ENCODE data around the gene SUN5.

DNA sequence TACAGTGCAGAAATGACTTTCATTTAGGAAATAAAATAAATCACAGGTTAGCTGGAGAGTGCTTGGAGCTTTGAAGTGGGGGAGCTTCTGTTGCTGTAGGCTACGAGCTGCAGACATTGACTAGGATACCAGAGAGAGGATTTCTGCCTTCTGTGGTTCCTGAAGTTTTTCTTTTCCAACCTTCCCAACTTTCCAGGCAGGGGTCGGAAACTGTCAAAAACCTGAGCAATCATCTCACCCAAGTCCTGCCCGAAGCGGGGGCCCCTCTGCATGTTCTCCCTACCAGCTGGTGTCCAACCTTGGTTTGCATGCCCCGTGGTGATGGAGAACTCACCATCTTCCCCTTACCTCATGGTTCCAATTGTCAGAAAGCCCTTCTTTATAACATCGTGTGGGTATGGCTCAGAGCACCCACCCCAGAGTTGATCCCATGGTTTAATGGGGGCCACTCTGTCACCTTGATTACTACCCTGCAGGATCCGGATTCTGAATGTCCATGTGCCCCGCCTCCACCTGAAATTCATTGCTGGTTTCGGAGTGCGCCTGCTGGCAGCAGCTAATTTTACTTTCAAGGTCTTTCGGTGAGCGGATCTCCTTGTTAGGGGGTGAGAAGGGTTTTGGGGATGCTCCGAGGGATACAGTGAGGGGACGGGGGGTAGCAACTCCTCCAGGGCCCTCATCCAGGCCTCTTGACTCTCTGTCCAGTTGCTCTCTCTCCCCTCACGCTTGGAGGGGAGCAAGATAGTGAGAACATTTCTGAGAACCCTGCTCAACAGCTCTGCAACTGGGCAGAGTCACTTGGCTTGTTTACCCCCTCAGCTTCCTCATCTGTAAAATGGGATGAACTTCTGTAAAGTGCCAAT lies 8.3 kb upstream of the SUN5 start:
- TF ChIP-seq, protein P1, sequence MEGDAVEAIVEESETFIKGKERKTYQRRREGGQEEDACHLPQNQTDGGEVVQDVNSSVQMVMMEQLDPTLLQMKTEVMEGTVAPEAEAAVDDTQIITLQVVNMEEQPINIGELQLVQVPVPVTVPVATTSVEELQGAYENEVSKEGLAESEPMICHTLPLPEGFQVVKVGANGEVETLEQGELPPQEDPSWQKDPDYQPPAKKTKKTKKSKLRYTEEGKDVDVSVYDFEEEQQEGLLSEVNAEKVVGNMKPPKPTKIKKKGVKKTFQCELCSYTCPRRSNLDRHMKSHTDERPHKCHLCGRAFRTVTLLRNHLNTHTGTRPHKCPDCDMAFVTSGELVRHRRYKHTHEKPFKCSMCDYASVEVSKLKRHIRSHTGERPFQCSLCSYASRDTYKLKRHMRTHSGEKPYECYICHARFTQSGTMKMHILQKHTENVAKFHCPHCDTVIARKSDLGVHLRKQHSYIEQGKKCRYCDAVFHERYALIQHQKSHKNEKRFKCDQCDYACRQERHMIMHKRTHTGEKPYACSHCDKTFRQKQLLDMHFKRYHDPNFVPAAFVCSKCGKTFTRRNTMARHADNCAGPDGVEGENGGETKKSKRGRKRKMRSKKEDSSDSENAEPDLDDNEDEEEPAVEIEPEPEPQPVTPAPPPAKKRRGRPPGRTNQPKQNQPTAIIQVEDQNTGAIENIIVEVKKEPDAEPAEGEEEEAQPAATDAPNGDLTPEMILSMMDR (IDR thresholded peaks at IDR 0.05): no peak
- TF ChIP-seq POLR2A (IDR thresholded peaks at IDR 0.05): no peak
- TF ChIP-seq EP300 (IDR thresholded peaks at IDR 0.05): no peak
- TF ChIP-seq POLR2AphosphoS5 (IDR thresholded peaks at IDR 0.05): no peak

Data from sigmoid colon (tissue), 4 donors.